ENCODE data around the gene SMC2. TPM values are rescaled to one million over a fixed set of nuclear protein-coding genes. Genes with fewer than 3 reads are reported as not detected.

The SMC2 gene
- total RNA-seq, 2 experiments from 2014 or later, result 56.4 to 89.3 TPM

- intact Hi-C loops (cut with micrococcal nuclease; ENCODE audit: unreplicated experiment), result no loop called here
- CTCF ChIA-PET (ENCODE audit: unreplicated experiment), result no interaction called here
Measured at GRCh38 chr9:104069288-104069687, 24.8 kb upstream of the SMC2 start.

GRCh38 chr9:104071589-104071988 is 22.5 kb upstream of the SMC2 start:
- no peak overlapping the region for H3K4me2 ChIP-seq (ENCODE audit: low read length)
- no peaks in the 10 kb centered on the region for H3K9me2 ChIP-seq (ENCODE audit: insufficient read depth, low read length)
- H3K79me2 ChIP-seq (ENCODE audit: insufficient read depth, low read depth, low read length), result no peaks in the 10 kb centered on the region
- DNase-seq (ENCODE audit: low spot score), result no peak
- intact Hi-C loops (cut with micrococcal nuclease; ENCODE audit: unreplicated experiment), result no loop called here
- no peaks in the 10 kb centered on the region for H4K20me1 ChIP-seq (ENCODE audit: insufficient read depth, low read length)
- CTCF ChIA-PET (ENCODE audit: unreplicated experiment), result no interaction called here
- BruUV-seq (replicated peaks), result no TSS peak
- H3K9me3 ChIP-seq (ENCODE audit: low read length), result no peaks in the 10 kb centered on the region
- H3K4me3 ChIP-seq (ENCODE audit: low read depth, low read length, poor library complexity, severe bottlenecking), result no peak overlapping the region
- H3K4me1 ChIP-seq (ENCODE audit: insufficient read depth, low read length, poor library complexity, severe bottlenecking), result no peaks in the 10 kb centered on the region
- H3K36me3 ChIP-seq (ENCODE audit: insufficient read depth, low read length), result no peaks in the 10 kb centered on the region
- TF ChIP-seq CTCF (conservative IDR thresholded peaks at IDR 0.05; ENCODE audit: low read length) (no peak), EZH2phosphoT487 (IDR thresholded peaks at IDR 0.05; ENCODE audit: borderline replicate concordance, low read depth, low read length) (no peak)
- POLR2A ChIA-PET, result no interaction called here
- no peak overlapping the region for H2AFZ ChIP-seq (ENCODE audit: low read length)
- H3K27ac ChIP-seq (ENCODE audit: low read depth, low read length, poor library complexity, severe bottlenecking), result no peak overlapping the region

More at GRCh38 chr9:104069288-104069687, 24.8 kb upstream of the SMC2 start:
- Histone ChIP-seq H3K79me2 (ENCODE audit: insufficient read depth, low read depth, low read length) (no peaks in the 10 kb centered on the region), H3K27ac (ENCODE audit: low read depth, low read length, poor library complexity, severe bottlenecking) (no peak overlapping the region), H3K36me3 (ENCODE audit: insufficient read depth, low read length) (no peaks in the 10 kb centered on the region), H2AFZ (ENCODE audit: low read length) (no peak overlapping the region), H3K9me3 (ENCODE audit: low read length) (no peaks in the 10 kb centered on the region), H3K4me3 (ENCODE audit: low read depth, low read length, poor library complexity, severe bottlenecking) (no peak overlapping the region), H3K9me2 (ENCODE audit: insufficient read depth, low read length) (no peaks in the 10 kb centered on the region), H3K4me2 (ENCODE audit: low read length) (no peak overlapping the region), H3K4me1 (ENCODE audit: insufficient read depth, low read length, poor library complexity, severe bottlenecking) (no peaks in the 10 kb centered on the region), H4K20me1 (ENCODE audit: insufficient read depth, low read length) (no peaks in the 10 kb centered on the region)
- TF ChIP-seq CTCF (conservative IDR thresholded peaks at IDR 0.05; ENCODE audit: low read length), result no peak
- no peak for TF ChIP-seq EZH2phosphoT487 (IDR thresholded peaks at IDR 0.05; ENCODE audit: borderline replicate concordance, low read depth, low read length)
- POLR2A ChIA-PET, result interaction anchor here (0.6 kb wide), 1 partner anchor 23 kb away, joined by 3 read pairs; no protein-coding TSS in a partner anchor
- DNase-seq (ENCODE audit: low spot score), result no peak
- BruUV-seq (replicated peaks), result no TSS peak

GRCh38 chr9:104073098-104073769 is 20.9 kb upstream of the SMC2 start:
- H3K9me3 ChIP-seq (ENCODE audit: low read length), result no peaks in the 10 kb centered on the region
- no peak overlapping the region for H3K27ac ChIP-seq (ENCODE audit: low read depth, low read length, poor library complexity, severe bottlenecking)
- intact Hi-C loops (cut with micrococcal nuclease; ENCODE audit: unreplicated experiment), result no loop called here
- H3K9me2 ChIP-seq (ENCODE audit: insufficient read depth, low read length), result no peaks in the 10 kb centered on the region
- H3K79me2 ChIP-seq (ENCODE audit: insufficient read depth, low read depth, low read length), result no peaks in the 10 kb centered on the region
- H2AFZ ChIP-seq (ENCODE audit: low read length), result no peak overlapping the region
- no peaks in the 10 kb centered on the region for H3K4me1 ChIP-seq (ENCODE audit: insufficient read depth, low read length, poor library complexity, severe bottlenecking)
- H4K20me1 ChIP-seq (ENCODE audit: insufficient read depth, low read length), result no peaks in the 10 kb centered on the region
- no peak for TF ChIP-seq CTCF (conservative IDR thresholded peaks at IDR 0.05; ENCODE audit: low read length)
- no peak for TF ChIP-seq EZH2phosphoT487 (IDR thresholded peaks at IDR 0.05; ENCODE audit: borderline replicate concordance, low read depth, low read length)
- ChIA-PET CTCF (ENCODE audit: unreplicated experiment) (no interaction called here), POLR2A (interaction anchor here (1.3 kb wide), 1 partner anchor 25 kb away, joined by 3 read pairs; no protein-coding TSS in a partner anchor)
- H3K4me3 ChIP-seq (ENCODE audit: low read depth, low read length, poor library complexity, severe bottlenecking), result no peak overlapping the region
- DNase-seq (ENCODE audit: low spot score), result no peak
- BruUV-seq (replicated peaks), result no TSS peak
- no peak overlapping the region for H3K4me2 ChIP-seq (ENCODE audit: low read length)
- no peaks in the 10 kb centered on the region for H3K36me3 ChIP-seq (ENCODE audit: insufficient read depth, low read length)

Data from OCI-LY7 (cell line).